GM18517 (cell line): ENCODE results near the gene BPIFB1.

Experiments used
- ATAC-seq: cut with Tn5 transposase; IDR thresholded peaks from one replicate; pipeline ENCODE4 v1.9.1; 2021; ENCODE audit warnings: mild to moderate bottlenecking, moderate library complexity; ENCODE audit not compliant: unreplicated experiment

The BPIFB1 gene

DNA sequence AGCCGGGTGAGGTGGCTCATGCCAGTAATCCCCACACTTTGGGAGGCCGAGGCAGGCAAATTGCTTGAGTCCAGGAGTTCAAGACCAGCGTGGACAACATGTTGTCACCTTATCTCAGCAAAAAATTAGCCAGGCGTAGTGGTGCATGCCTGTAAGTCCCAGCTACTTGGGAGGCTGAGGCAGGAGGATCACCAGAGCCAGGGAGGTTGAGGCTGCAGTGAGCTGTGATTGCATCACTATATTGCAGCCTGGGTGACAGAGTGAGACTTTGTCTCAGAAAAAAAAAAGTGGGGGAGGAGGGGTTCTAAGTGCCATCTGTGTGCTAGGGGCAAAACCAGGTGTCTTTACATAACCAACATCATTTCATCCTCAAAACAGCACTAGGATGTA is 70.0 kb downstream of the BPIFB1 start:
- no peak for ATAC-seq
